HG02938 (cell line): Measurements from ENCODE around the gene BAIAP2.

Source experiments
- ATAC-seq: cut with Tn5 transposase; IDR thresholded peaks from one replicate; pipeline ENCODE4 v1.9.1; 2021; ENCODE audit warnings: mild to moderate bottlenecking, moderate library complexity; ENCODE audit not compliant: unreplicated experiment

Gene BAIAP2

DNA sequence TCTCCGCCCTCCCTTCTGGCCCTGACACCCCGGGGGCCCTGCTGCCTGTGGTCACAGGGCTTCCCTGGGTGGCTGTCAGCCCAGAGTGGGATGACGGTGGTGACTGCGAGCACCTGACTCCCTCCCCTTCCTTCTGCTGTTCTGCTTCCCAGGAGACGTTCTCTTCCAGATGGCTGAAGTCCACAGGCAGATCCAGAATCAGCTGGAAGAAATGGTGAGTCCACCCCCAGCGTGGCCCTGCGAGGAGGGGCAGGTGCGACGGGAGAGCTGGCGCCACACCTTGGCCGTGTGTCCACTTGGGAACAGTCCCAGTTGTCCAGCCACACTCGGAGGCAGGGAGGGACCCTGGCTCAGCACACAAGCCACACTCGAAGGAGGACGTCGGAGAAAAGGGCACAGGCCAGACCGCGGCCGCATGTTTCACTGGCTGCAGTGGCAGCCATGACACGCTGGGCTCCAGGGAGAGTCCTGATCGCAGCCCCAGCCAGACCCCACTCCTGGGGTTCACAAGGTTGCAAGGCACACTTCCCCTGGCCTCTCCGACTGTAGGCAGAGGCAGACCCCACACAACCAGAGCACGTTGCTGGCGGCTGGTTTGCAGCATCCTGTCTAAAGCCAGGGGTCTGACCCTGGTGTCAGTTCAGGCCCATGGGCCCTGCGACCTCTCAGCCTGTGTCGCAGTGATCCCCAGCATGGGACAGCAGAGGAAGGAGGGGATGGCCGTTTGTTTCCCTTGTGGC, 49.9 kb downstream of the BAIAP2 start:
- no peak for ATAC-seq

DNA sequence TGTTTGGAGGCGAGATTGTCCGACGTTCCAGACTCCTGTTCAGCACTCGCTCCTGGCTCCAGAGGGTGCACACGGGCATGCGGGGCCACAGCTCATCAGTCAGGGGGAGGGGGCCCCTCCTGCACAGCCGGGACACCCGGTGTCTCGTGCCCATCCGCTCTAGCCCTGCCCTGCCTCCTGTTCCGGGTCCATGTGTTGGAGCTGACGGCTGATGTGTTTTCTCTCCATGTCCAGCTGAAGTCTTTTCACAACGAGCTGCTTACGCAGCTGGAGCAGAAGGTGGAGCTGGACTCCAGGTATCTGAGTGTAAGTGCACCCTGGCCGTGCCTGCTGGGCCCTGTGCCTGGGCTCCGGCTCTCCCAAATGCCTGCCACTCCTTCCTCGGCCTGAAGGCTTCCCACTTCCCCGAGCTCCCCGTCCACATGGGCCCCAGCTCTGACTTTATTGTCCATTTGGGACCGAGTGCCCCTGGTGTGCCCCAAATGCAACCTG, 50.5 kb downstream of the BAIAP2 start:
- no peak for ATAC-seq

DNA sequence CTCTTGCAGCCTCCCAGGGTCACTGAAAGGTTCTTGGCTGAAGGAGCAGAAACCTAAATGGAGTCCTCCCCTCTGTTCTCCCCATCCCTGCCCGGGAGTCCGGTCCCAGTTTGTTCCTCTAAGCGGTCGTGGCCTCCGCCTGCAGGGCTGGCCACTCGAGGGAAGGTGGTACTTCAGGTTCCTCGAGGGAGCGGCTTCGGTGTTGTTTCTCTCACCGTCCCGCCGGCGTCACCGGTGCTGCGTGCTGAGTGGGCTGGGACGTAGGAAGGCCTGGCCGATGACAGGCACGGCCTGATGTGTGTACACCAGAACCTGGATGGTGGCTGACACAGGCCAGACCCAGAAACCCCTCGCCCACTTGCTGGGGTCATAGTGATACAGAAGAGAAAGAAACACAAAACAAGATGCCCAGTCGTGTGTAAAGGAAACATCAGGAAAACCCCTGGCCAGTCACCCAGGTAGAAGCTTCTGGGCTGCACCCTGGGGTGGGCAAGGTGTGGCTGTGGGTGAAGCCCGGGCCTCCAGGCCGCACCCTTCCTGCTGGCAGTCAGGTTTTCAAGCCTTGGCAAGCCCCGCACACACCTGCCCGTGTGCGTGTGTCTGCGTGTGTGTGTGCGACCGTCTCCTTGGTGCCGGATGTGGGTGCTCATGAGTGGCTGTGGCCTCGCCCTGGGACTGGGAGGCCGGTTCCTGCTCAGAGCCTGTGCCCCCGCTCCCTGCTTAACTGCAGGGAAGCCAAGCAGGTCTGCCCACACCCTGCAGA, 52.0 kb downstream of the BAIAP2 start:
- no peak for ATAC-seq

DNA sequence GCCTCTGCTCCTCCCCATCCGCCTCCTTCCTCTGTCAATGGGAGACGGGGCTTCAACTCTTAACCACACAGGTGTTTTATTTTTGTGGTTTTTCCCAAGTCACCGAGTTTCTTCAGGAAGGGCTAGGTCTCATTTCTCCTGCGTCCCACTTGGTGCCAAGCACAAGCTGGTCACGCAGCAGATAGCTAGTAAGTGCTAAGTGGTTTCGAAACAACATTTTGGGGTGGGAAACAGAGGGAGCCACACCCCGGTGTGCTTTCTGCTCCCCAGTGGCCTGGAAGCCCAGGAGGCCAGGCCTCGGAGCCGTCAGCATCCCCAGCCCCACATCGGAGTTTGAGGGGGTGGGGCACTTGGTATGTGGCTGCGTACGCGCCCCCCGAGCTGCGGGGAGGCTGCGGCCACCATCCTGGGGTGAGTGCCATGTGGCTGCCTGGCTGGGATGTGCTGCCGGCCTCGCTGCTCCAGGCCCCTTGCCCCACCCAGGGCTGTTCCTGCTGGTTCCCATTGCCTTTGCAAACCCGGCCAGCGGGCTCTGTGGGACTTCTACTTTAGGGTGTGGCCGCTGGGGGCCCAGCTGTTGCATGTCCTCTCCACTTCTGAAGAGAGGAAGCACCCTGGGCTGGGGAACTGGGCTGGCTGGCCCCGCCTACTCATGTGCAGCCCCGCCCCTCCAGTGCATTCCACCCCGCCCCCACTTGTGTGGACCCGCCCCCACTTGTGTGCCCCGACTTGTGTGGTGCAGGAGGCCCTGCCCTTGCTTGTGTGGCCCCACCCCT, 55.6 kb downstream of the BAIAP2 start:
- no peak for ATAC-seq

DNA sequence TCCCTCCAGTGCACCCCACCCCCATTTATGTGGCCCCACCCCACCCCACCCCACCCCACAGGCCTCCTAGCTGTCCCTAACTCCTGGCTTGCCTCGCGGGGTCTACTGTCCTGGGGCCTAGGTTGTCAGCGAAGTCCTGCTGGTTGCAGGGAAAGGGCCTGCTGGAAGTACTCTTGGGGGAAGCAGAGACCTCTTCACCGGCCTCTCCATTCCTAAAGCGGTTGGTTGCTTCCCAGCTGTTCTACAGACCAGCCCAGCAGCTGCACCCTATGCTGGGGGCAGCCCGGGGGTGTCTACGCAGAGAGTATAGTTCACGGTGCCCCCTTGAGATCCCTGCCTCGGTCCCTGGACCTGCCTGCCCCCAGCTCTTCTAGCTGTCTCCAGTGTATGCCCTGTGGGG, 56.2 kb downstream of the BAIAP2 start:
- no peak for ATAC-seq

DNA sequence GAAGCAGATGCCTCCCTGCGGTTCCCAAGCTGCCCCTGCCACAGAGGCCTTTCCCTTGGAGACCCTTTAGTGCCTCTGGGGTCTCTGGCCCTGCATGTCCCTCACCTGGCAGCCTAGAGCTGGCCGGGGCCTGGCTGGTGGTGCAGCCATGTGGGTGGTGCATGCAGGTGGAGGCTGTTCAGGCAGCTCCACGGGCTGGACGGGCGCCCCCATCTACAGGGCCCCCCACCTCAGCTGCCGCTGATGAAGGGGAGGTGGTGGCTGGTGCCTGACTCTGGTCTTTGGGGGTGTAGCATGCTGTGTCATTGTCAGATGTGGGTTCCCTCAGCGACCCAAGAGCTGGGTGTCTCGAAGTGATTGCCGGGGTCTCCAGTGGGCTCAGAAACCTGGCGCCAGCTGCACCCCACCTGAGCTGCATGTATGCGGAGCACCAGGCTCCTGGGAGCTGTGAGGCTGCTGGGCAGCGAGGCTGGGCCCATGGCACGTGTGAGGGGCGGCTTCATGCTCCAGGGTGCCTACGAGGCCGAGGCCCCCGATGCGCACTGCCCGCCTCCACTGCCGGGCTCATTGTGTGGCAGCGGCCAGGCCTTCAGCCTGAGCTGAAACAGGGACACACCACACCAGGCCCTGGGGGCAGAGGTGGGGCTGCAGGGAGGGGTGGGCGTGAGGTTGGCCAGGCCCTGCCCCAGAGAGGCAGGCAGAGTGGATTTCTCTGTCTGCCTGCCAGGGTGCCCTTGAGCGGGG, 57.0 kb downstream of the BAIAP2 start:
- ATAC-seq = no peak

DNA sequence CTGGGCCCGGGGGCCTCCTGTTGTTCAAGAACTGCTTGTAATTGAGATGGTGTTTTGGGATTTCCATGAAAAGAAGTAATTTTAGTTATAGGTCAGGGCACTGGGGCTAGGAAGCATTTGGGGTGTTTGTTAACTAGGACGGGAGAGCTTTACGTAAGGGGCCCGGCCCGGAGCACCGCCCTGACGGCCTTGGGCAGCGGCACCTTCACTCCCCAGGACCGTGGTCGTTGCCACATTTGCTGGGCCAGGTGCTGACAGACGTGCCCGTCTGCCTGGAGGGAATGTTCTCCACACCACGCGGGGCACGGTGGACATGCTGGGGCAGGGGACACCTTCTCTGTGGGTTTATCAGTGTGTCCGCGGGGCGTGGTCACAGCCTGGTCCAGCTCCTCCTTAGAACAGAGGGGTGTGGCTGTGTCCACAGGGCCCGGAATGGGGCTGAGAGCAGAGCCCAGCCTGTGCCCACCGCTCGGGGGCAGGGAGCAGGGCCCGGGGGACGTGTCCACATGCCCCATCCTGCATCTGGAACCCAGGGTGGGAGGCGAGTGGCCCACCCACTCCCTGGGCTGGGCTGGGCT, 57.7 kb downstream of the BAIAP2 start:
- no peak for ATAC-seq

DNA sequence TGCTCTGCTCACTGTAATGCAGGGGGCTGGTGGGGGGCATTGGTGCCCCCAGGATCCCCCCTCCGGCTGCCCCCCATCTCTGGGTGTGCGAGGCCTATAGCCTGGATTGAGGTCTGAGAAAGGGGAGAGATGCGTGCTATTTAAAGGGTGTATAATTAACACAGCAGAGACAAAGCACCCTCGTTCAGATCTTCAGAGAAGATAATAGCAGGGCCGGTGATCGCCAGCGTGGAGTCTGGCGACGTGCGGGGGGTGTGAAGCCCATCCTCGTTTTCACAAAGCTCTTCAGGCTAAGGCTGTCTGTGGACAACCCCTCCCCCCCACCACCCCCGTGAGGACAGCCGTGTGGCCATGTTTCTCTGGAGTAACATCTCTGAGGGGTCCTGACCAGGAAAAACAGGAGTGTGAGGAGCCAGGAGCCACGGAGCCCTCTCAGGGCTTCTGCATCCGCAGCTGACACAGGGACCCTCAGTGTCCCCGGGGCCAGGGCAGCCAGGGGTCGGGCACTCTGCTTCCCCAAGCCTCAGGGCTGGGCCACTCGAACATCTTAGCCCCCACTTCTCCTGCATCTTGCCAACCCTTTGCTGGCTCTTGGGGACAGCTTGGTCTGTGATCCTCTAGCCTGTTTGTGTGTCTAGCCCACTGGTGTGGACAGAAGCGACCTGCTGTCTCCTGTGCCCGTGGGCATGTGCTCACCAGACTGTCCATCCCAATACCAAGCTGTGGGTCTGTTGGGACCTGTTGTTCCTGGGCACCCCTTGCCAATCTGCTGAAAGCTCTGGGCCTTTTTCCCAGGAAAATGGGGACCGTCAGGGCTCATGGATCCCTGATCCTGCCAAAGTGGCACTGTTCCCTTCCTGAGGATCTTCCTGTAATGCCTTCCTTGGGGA, 58.9 kb downstream of the BAIAP2 start:
- ATAC-seq = no peak

DNA sequence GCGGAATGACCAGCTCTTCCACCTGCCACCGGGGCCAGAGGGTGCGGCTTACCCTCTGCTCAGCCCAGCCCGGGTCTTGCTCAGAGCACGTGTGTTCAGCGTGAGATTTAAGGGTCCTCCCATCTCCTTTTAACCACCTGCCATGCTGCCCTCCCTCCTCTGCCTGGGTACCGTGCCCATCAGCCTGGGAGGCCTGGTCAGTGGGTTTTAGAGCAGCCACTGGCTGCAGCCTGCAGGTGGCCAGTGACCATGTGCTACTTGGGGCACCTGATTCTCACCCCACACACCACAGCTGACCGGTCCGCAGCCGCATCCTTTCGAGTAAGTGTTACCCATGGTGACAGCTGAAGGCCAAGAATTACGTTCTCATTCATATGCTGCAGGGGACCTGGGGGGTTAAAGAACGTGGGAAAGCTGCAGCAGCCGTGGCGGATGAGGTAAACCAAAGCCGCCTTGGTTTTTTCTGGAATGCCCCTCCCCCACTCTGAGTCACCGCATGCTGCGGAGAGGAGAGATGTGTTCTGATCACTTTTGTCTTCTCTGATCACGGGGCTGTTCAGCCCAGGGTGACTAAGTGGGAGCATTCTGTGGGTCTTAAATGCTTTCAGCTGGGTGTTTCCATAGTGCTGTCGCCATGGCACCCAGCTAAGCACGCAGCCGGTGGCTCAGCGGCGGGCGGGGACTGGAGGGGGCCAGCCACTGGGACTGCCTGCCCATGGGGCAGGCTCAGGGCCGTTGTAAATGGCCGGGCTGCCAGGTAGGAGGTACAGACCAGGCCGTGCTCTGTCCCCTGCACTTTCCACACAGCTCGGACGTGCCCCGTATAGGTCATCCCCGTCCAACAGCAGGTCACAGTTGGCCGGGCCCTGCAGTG, 59.8 kb downstream of the BAIAP2 start:
- ATAC-seq = no peak

DNA sequence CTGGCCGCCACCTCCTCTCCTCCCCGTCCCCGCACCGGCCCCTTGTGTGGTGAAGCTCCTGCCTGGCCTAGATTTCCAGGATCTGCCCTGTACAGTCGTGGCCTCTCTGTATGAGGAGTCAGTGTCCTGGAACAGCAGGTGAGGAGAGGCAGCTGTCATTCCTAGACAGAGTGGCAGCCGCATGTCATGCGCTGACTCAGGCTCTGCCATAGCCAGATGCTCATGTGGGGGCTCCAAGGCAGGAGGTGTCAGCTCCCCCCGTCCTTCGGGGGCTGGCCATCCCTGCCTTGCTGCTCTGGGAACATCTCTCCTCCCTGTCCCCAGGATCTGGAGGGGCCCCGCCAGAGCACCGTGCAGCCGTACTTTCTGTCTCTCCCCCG, 60.4 kb downstream of the BAIAP2 start:
- ATAC-seq = no peak

DNA sequence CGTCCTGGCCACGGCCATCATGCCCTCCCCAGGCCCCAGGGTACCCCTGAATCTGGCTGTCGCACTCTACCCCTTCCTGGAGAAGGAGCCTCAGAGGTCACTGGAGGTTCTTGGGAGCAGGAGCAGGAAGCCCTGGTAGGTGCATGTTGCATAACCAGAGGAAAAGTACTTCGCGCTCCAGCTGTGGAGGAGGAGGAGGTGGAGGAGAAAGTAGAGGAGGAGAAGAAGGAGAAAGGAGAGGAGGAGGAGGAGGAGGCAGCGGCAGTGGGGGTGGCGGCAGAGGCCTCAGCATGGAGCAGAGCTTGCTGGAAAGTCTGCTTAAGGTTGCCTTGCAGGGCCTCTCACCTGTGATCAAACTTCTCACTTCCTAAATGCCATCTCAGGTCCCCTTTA, 61.8 kb downstream of the BAIAP2 start:
- ATAC-seq = no peak

DNA sequence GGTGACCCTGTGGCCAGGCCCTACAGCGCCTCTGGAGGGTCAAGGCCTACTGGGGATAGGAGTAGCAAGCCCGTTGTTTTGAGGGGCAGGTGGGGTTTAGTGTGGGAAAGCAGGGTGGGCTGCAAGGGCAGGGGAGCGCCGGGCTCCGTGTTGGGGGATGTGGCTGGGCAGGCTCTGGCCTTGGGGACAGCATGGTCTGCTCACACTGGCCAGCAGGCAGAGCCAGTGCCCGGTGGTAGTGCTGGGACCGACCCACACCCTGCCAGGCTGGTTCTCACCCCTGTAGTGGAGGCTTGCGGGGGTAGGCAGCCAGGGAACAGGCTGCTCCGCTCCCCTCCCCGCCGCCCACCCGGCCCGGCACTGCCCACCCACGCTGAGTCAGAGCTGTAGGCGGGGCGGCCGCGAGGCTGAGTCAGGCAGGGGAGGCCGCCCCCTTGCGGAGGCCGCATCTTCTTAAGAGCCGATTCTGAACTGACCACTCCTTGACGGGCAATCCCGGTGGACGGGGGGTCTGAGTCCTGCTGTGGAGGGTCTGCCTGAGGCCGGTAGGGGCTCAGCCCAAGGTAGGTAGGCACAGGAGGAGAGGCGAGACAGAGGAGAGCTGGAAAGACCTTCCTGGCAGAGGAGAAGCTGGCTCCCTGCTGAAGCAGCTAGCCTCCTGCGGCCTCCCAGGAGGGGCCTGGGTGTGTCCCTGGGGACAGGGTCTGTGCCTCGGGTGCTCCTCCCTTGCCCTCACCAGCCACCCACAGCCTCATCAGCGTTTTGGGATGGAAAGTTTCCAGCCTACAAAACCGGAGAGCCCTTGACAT, 62.4 kb downstream of the BAIAP2 start:
- ATAC-seq = no peak

DNA sequence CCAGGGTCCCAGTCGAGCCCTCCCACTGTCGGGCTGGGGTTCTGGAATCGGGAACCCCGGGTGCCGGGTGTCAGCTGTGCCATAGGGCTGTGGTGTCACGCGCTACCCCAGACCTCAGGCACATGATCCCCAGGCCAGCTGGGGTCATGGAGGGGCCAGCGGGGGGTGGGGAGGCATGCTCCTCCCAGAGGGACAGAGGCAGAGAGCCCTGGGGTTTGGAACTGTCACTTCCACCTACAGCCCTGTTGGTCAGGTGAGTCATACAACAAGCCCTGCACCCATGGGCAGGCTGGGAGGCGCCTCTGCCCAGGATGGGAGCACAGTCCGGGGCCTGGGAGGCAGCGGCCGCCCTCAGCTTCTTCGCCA, 63.0 kb downstream of the BAIAP2 start:
- ATAC-seq = no peak

DNA sequence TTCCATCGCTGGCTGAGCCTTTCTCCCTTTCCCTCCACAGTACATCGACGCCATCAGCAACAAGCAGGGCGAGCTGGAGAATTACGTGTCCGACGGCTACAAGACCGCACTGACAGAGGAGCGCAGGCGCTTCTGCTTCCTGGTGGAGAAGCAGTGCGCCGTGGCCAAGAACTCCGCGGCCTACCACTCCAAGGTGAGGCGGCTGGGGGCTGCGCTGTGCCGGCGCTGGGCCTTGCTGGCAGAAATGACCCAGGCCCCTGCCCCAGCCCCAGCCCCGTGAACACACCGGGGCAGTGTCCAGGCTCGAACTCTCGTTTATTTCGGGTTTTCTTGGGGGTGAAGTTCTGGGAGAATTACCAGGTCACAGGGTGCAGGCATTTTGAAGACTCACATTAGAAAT, 64.9 kb downstream of the BAIAP2 start:
- ATAC-seq = no peak

DNA sequence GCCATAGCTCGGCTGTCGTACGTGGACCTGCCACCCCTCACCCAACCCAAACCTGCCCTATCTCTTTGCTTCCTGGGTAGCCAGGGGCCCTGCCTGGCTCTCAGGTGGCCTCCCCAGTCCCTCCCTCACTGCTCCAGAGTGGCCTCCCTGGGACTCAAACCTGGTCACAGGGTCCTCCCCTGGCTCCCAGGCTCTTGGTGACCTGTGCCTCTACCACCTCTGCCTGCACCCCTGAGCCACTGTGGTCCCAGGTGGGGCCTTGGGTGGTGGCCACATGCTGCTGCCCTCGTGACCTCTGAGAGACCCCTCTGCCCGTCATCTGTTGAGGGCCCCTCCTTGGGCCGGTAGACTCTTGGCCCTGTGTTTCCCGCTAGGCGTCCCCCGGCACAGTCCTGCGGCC, 65.7 kb downstream of the BAIAP2 start:
- no peak for ATAC-seq

DNA sequence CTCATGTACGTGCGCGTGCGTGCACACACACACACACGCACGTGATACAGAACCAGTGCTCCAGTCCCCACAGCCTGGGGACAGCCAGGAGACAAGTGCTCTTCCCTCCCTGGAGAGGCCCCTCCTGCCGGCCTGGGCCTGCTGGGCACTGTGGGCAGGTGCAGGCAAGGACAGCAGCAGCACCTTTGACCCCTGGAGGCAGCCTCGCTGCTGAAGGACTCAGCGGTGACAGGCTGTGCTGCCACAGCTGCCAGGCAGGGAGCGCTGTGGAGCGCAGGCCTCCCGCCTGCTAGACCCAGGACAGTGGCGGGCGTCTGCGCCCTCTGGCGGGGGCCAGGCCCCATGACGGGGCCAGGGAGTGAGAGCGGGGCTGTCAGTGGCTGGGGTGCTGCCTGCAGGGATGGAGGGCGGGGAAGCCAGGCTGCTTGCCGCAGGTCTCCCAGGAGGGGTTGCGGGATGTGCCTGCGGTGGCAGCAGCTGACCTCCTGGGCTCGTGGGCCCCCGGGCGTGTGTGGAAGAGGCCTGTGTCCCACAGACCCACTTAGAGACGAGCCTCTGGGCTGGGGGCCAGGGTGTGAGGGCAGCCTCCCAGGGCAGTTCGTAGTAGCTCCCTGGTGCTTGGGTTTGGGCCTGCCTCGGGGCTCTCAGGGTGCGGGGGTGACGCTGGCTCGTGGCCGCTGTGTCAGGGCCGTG, 66.8 kb downstream of the BAIAP2 start:
- ATAC-seq = no peak

DNA sequence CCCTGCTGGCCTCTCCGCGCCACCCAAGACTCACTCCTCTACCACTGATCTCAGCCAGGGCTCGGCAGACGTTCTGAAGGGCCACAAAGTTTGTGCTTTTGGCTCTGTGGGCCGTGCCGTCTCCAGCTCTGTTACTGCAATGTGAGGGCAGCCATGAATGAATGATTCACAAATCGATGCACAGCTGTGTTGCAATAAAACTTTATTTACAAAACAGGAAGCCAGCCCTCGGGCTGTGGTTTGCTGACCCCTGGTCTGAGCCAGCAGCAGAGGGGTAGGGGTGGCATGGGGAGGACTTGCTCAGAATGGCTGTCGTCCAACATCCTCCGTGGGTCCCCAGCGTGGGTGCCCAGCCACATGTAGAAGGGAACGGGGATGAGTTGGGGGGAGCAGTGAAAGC, 67.4 kb downstream of the BAIAP2 start:
- ATAC-seq = no peak
